ENCODE measurements around the gene PRKCE.
A peak's percentile ranks its signal among the peaks of the same experiment; 100 is the strongest.
"Not testable (repeated sequence)": the region's sequence is repeated elsewhere in the genome, so short reads cannot be mapped to it uniquely, and the experiment has no call there.

The PRKCE gene

DNA sequence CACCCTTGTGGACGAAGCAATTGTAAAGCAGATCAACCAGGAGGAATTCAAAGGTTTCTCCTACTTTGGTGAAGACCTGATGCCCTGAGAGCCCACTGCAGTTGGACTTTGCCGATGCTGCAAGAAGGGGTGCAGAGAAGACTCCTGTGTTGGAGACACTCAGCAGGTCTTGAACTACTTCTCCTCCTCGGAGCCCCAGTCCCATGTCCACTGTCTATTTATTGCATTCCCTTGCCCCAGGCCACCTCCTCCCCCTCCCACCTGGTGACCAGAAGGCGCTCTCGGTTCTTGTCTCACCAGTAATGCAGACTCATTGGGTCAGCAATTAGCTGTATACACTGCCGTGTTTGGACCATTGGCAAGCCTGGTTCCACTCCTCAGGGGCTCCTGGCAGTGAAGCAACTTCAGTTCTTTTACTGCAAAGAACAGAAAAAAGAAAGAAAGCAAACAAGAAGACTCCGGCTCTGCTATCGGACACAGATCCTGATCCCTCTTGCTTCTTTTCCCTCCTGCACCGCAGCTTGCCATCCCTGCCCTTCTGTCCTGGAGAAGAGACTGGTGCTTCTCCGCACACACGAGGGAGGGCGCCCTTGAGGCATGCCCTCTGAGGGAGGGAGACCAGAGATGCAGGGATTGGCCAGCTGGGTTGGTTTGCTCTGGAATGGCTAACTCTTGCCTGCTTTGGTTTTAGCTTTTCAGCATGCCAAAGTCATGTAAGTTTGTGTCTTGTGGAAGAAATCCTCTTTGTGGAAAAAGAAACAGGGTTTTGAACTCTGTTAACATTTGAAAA, 533.5 kb downstream of the PRKCE start:
- peak; percentile 19 for DNase-seq

DNA sequence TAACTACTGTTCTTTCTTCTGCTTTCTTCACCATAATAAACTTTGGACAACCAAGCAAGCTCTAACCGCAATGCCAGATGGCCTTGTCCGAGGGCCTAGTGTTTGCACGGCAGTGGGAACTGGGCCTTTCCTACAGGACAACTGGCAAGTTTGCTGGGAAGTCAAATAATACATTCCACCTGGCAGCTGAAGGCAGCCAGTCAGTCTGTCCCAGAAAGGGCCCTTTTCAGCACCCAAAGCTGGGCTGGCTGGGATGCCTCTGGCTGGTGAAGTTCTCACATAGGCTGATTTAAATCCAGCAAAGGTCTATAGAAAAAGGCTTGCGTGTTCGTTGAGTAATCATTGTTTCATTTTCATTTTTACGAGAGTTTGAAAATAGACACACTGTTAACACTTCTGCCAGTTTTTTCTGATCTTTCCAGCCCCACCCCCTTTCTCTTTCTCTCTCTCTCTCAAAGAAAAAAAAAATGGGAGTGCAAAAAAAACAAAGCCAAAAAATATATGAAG, 535.7 kb downstream of the PRKCE start:
- no peak for DNase-seq

DNA sequence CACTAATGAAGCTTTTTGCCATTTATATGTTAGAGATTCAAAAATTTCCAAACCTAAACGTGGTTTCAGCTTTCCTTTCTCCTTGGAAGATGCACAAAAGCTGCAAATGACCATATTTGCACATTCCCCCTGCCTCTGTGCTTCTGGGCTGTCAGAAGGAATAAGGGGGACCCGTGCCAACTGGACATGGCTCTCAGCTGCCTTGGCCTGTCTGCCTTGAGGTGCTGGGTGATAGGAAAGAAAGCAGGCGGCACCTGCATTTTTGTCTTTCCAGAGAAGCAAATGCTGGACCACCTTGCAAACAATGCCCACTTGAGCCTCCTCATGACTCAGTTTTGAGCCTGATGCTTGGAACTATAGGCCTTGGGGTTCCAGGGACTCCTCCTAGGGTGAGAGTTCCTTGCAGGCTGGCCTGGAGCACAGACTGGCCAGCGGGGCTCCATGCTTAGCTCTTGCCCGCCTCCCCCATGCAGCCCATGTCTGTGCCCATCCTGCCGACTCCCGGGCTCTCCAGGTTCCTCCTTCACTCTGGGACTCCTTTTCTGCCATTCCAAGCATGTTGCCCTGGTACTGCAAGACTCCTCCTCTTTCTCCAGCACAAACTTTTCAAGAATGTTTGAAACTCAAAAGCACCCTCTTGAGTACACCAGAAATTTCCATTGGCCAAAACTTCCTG, 536.7 kb downstream of the PRKCE start:
- no peak for DNase-seq

DNA sequence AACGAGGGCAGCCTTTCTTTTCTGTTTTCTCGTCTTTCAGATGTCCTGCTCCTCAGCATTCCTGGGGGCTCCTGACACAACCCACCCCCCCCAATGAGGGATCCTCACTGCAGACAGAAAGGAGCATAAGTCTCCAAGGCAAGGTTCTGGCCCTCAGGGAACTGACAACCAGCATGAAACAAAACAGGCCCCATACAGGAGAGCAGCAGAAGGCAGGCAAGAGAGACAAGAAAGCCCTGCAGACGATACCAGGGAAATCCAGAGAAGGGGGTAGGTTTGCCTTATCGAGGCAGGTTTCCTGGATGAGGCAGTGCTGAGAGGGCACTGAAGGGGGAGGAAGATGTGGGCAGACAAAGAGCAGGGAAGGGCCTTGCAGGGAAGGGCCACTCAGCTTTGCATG, 541.9 kb downstream of the PRKCE start:
- DNase-seq: no peak

DNA sequence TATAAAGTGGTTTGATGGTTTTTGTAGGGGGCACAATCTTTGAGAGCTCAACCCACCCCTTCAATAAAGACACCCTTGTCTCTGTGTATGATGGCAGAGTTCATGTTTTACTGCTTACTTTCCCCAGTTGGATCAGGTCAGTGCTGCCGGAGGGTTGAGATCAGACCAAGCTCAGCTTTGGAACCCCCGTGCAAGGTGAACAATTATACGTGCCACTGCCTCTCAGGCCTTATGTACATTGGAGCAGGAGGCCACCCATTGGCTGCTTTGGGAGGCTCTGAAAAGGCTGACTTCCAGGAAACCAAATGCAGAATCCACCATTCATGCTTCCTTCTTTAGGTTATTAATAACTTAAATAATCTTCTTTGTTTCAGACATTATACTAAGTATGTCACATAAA, 542.4 kb downstream of the PRKCE start:
- no peak for DNase-seq

DNA sequence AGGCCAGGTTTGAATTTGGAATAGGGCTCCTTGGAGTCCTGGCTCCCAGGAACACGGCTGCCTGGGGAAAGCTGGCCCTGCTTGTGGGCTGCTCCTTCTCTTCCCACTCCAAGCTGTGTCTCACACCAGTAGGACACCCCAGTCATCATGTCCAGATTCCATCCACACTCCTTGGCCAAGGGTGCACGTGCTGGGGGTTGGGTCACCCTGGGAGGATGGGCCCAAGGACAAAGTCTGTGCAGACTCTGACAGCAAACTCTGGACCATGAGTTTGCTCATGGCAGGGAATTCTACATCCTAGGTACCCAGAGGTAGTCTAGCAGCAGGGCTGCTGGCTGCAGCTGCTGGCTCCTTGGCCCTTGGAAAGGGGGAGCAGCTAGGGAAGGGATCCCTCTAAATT, 543.4 kb downstream of the PRKCE start:
- DNase-seq: no peak

DNA sequence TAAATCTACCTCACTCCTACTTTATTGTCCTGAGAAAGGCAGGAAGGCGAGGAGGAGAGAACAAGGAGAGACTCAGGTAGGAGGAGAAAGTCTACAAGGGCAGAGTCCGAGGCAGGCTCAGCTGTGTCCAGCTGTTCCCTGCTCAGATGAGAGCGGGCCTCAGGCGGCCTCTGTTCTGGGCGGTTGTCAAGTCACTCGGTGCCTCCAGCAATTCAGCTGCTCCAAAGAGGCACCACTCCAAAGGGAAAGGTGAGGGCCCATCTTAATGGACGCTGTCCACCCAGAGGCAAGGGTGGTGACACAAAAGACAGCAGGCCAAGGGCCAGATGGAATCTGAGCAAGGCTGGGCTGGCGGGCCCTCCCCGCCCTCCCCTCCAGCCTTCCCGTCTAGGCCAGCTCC, 544.3 kb downstream of the PRKCE start:
- no peak for DNase-seq

DNA sequence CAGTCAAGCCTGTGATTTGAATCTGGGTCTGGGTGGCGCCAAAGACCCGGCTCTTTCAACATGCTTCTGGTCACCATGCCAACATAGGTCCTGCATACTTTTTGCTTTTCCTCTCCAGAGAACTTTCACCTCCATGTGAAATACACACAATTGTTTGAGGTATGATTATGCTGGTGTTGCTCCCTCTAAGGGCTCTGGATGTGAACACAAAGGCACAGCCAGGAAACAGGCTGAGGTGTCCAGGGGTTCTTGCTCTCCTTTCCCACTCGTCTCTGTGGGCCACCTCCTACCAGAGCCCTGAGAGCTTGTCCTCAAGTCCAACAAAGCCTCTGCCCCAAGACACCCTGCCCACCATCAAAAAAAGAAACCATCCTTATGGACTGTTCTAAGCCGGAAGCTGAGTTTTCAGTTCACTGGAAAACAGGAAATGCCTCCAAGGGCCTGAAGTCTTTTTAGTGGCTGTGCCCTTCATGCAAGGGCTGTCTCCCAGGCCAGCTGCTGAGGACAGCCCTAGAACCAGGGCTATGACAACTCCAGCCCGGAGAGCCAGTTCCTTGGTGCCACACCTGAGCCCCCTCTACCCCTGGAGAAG, 545.5 kb downstream of the PRKCE start:
- DNase-seq: no peak

DNA sequence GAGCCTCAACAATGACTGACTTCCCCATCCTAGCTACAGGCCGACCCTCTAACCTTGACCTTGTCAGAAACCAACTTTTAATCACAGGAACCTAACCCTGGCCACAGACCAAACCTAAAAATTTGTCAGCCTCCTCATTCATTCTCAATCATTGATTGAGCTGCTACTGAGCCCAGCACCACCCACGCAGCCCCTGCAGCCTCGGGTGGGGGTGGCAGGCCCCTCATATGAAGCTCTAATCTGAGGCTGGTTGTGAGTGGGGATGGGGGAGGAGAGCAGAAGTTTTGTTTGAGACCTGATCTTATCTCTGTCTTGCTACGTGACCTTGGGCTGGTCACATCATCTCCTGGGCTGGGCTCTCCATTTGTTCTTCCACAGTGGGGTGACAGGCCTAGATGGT, 546.2 kb downstream of the PRKCE start:
- DNase-seq: no peak

DNA sequence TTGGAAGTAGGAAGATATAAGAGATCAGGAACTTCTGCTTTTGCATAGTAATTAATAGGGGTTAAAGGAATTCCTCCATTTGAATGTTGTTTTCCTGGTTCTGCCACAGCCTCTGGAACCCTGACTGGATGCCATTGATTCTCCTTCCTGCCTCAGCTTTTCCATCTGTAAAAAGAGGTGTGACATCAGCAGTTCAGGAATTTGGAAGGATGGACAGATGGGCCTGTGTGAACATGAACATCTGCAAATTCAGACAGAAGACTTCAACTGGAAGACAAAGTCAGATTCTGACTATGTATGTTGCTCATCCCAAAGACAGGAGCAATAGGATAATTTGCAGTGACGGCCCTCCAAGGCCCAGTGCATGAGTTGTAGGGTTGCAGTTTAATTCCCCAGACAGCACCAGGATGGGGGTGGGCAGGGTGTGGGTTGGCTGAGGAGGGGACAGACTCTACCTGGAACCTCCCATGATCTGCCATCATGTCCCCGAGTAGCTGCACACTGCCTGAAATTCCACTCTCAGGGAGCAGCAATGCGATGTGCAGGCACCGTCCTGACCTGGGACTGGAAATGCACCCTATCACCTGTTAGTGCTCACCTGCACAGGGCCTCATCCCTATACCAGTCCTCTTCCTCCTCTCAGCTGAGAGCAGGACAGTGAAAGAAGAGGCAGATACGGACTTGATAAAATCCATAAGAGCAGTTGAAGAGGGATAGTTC, 546.8 kb downstream of the PRKCE start:
- DNase-seq: no peak

DNA sequence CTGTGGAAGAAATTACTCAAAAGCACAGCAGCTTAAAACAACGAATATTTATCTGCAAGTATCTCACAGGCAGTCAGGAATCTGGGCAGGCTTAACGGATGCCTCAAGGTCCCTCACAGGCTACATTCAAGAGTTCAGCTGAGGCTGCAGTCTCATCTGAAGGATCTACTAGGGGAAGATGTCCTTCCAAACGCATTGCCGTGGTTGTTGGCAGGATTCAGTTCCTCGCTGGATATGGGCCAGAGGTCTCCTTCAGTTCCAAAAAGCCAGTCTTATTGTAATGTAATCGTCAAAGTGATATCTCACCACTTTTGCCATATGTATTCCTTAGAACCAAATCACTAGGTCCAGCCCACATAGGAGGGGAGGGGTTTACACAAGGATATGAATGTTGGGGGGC, 547.5 kb downstream of the PRKCE start:
- no peak for DNase-seq

DNA sequence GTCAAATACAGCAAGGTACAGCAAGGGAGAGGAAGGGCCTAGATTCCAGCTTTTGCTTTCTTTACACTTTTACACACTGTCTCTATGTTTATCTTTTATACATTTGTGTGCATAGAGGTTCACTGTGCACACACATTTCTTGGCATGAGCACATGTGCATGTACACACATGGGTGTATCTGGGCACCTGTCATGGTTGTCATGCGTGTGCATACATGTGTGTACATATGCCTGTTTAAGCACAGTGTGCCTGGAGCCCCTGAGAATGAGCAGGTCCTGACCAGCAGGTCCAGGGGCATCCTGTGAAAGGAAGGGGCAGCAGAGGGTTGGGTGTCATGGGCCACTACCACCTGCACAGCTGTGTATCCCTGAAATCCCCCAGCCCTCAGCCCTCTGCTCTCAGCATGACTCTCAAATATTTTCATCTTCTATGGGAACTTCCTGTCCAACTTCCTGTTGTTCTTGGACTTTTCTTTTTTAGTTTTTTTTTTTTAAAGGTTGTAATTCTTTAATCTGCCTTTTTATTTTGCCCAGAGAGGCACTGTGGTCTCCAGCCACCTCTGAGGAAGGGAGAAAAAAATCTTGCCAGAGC, 548.7 kb downstream of the PRKCE start:
- DNase-seq: no peak

DNA sequence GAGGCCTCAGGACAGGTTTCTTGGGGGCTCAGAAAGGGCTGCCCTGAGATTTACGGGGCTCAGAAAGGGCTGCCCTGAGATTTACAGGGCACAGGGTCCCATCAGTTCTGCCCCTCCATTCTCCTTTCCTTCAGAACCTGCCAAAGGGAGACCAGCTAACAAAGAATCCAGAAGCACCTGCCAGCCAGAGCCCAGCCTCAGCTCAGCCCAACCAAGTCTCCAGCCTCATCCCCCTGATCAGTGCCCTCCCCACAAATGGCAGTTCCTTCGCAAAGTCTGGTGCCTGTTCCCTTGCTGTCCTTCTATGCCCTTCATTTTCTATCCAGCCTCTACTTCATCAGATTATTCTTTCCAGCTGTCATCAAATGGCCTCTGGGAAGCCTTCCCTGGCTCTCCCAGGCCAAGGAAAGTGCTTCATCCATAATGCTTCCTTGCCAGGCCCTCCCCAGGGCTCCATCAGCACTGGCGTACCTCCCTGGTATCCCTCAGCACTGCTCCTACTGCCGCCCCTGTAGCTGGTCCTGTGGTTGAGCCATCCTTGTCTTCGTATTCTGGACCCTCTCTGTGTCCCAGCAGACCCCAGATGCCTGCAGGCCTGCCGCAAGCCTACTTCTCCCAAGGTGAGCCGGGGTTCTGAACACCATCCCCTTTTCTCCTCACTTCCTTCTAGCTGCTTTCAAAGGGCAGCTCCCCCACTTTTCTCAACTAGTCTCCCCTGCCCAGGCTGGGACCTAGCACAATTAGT, 549.6 kb downstream of the PRKCE start:
- no peak for DNase-seq

DNA sequence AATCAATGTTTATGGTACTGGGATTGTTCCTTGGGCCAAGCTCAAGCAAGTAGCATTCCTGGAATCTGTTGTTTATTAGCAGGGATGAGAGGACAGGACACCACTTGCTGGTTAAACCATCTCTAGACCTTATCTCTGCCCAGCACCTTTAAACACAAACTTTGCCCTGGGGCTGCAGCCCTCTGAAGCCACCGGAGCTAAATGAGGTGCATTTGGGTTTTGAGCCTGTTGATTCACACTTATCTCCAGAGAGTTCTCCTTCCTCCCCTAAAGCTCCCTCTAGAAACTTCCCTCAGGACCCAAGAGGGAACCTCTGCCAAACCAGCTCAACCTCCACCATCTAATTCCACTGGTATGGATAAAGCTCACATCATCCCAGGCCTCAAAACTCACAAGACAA, 551.0 kb downstream of the PRKCE start:
- peak; percentile 58 for DNase-seq

DNA sequence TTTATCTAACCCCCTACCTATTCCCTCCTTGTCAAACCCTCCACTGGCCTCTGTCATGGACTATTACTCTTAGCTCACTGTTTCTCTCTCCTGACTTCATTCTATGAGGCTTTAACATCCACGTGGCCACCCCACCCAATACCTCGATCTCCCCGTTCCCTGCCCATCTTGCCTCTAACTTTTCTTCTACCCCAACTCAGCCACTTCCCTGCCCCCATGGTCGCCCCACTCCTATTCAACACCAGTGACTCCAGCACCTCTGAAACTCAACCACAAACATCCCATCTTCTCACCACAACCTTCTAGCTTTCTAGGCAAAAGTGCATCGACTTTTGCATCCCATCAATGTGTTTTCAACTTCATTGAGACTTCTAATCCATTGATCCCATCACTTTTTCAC, 551.5 kb downstream of the PRKCE start:
- DNase-seq: no peak

DNA sequence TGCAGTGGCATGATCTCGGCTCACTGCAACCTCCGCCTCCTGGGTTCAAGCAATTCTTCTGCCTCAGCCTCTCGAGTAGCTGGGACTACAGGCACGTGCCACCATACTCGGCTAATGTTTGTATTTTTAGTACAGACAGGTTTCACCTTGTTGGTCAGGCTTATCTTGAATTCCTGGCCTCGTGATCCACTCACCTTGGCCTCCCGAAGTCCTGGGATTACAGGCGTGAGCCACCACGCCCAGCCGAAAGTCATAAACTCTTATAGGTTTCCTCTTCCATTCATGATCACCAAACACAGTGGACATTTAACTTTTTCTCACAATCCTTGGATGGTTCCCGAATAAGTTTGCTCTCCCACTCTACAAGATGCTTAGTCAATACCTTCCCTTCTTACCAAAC, 552.2 kb downstream of the PRKCE start:
- DNase-seq: not testable (repeated sequence)

DNA sequence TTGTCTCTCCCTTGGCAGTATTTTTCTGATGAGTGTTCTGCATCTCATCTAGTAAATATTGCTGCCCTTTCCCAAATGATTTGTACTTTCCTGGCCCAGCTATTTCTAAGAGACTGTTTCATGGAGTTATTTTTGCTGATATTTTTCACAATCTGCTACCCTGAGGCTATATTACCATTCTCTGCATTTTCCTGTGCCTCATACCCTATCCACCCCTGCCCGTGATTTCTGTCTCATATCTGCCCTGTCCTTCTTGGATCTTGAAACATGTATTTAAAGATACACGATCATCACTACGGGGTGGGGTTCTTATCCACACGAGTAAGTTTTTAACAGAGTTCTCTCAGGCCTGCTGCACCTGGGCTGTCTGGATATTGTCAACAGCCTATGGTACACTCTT, 556.1 kb downstream of the PRKCE start:
- DNase-seq: no peak

DNA sequence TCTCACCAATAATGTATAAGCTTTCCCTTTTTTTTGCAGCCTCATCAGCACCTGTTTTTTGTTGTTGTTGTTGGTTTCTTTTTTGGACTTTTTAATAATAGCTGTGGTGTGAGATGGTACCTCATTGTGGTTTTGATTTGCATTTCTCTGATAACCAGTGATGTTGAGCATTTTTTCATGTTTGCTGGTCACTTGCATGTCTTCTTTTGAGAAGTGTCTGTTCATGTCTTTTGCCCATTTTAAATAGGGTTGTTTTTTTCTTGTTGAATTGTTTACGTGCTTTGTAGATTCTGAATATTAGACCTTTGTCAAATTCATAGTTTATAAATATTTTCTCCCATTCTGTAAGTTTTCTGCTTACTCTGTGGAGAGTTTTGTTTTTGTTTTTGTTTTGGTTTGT, 557.3 kb downstream of the PRKCE start:
- DNase-seq: no peak

DNA sequence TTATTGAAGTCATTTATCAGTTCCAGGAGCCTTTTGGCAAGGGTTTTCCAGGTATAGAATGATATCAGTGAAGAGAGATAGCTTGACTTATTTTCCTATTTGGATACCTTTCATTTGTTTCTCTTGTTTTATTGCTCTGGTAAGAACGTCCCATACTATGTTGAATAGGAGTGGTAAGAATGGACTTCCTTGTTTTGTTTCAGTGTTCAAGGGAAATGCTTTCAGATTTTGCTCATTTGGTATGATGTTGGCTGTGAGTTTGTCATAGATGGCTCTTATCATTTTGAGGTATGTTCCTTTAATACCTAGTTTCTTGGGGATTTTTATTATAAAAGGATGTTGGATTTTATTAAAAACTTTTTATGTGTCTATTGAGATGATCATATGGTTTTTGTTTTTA, 558.6 kb downstream of the PRKCE start:
- no peak for DNase-seq

DNA sequence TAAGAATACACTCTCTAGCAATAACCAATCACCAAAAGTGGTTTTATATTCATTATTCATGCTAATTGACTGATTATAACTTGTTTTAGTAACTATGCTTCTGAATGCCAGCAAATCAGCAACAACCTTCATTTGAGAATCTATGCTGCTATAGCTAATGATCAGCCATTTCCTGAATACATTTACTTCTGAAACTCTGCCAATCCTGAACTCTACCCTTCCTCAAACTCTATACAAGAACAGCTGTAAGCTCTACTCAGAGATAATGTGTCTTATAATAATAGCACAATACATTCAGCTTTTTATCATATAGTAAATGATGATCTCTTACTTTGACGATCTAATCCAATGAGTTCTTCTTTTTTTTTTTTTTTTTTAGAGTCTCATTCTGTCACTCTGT, 560.0 kb downstream of the PRKCE start:
- DNase-seq: no peak

DNA sequence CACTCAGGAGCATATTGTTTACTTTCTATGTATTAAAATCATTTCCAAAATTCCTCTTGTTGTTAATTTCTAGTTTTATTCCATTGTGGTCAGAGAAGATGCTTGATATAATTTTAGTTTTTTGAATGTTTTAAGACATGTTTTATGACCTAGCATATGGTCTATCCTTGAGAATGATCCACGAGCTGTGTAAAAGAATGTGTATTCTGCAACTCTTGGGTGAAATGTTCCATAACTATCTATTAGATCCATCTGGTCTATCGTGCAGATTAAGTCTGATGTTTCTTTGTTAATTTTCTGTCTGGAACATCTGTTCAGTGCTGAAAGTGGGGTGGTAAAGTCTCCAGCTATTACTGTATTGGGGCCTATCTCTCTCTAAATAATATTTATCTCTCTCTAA, 562.4 kb downstream of the PRKCE start:
- no peak for DNase-seq

DNA sequence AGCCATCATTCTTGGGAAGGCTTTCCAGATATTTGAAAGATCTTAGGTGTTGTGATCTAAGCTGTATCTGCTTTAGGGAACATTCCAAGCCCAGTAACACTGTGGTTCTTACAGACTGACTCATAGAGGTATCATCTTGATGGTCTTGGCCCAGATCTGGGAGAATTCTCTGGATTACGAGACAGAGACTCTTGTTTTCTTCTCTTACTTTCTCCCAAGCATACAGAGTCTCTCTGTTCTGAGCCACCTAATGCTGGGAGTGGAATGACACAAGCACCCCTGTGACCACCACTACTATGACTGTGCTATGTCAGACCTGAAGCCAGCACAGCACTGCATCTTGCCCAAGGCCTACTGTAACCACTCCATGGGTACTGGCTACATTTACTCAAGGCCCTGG, 564.7 kb downstream of the PRKCE start:
- DNase-seq: no peak
